NCI-H2196 (cell line): Measurements from ENCODE around the gene KRTAP5-3.
"Not testable (repeated sequence)": the region's sequence is repeated elsewhere in the genome, so short reads cannot be mapped to it uniquely, and the experiment has no call there.

Experiments used
- DNase-seq: peaks from one replicate; lab custom pipeline; 2025; ENCODE audit not compliant: unreplicated experiment; lab: John Stamatoyannopoulos, UW

Gene KRTAP5-3

DNA sequence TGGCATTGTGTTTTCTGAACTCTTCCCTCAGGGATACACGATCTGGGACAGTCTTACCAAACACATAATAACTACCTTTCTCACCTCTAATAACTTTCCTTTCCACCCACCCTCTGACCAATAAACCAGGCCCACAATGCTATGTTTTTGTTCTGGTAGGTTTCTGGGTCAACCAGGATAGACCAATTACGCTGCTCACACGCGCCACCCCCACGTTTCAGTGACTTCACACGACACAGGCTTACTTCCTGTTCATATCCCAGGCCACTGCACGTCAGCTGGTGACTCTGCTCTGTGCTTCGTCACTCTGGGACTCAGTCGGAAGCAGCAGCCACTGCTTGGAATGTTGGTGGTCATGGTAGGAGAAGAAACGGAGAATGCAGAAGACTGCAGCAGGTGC lies 11.2 kb upstream of the KRTAP5-3 start:
- no peak for DNase-seq

- DNase-seq, result no peak
Observed at GRCh38 chr11:1618231-1618630, 10.0 kb upstream of the KRTAP5-3 start.

- not testable (repeated sequence) for DNase-seq
Observed at GRCh38 chr11:1607901-1608300, 362 bp downstream of the KRTAP5-3 start.

DNA sequence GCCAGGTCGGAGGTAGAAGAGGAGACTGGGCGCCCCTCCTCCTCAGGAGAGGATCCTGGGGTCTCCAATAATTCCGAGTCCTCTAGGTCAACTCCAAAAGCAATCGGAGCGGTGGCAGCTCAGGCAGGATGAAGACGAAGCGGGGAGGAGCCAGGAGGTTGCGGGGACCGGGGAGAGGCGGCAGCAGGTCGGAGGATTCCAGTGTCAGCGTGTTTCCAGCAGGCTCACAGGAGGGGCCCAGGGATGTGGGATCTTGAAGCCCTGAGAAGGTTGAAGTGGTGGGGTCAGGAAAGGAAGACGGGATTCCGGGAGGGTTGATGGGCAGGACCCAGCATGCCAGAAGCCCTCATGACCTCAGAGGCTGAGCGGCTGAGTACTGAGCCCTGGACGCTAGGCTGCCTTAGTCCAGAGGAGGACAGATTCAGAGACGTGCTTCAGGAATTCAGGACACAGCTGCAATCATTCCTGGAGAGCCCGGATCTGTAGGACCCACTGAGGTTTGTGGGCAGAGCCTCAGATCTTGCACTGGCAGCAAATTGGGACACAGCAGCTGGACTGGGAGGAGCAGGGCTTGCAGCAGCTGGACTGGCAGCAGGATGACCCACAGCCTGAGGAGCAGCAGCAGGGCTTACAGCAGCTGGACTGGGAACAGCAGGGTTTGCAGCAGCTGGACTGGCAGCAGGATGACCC lies 962 bp downstream of the KRTAP5-3 start:
- not testable (repeated sequence) for DNase-seq

DNA sequence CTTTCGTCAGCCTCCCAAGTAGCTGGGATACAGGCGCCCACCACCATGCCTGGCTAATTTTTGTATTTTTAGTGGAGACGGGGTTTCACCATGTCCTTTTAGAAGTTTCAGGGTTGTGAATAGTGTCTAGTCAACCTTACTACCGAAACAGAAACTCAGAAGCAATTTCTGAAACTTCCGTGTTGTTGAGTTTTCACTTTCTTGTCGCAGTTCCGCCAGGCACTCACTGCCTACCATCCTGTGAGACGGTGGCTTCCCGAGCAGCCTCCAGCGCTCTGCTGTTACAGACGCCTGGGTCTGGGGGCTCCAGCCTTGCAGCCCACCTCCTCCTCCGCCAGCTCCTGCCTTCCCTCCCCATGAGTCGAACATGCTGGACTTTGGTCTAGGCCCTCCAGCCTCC lies 2.3 kb downstream of the KRTAP5-3 start:
- DNase-seq, result not testable (repeated sequence)

DNA sequence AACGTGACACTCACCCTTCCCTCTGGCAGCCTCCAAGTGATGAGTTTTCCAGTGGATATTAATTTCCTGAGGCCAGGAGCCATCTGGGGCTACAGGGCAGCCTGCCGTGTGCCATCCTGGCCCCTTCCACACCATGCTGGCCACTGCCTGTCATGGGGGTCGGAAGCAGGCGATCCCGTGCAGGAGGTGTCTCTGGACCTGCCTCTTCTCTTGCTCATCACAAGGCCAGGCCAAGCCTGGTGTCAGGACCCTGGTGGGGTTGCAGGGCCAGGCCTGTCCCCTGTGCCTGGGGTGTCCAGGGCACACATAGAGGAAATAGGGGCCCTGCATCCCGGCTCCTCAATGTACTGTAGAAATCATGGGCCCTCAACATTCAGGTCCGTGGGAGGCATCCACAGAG lies 3.6 kb downstream of the KRTAP5-3 start:
- no peak for DNase-seq

DNA sequence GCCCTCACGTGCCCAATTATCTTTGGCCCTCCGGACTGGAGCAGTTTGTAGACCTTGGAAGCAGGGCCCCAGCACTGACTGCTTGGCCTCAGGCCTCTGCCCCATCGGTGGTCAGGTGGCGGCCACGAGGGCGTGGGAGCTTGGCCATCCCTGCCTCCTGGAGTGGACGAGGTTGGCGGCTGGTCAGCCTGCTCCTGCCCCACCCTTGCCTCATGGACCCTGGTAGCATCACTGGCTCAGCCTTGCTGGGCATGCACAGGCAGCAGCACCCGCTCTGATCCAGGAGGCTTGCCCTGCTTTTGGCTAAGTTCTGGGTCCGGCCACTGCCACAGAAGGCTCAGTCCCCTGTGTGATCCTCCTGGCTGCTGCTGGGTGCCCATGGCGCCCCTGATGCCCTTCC lies 4.1 kb downstream of the KRTAP5-3 start:
- no peak for DNase-seq

DNA sequence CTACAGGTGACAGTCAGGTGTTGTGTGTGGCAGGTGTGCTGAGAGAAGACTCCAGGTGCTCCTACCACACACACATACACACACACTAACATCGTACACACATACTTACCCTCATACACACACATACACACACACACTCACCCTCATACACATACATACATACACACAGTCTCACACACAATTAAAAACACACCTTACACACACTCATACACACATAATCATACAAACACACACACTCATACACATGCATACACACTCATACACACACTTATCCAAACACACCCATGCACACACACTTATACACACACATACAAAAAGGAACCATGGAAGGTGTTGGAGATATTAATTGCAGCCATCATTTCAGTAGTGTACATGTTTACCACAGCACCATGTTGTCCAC lies 4.6 kb downstream of the KRTAP5-3 start:
- DNase-seq, result no peak

GRCh38 chr11:1601663-1602062 lies 6.6 kb downstream of the KRTAP5-3 start:
- not testable (repeated sequence) for DNase-seq

GRCh38 chr11:1600626-1601025 lies 7.6 kb downstream of the KRTAP5-3 start:
- DNase-seq, result no peak

- DNase-seq, result no peak
Observed at GRCh38 chr11:1598816-1599215, 9.4 kb downstream of the KRTAP5-3 start.

DNA sequence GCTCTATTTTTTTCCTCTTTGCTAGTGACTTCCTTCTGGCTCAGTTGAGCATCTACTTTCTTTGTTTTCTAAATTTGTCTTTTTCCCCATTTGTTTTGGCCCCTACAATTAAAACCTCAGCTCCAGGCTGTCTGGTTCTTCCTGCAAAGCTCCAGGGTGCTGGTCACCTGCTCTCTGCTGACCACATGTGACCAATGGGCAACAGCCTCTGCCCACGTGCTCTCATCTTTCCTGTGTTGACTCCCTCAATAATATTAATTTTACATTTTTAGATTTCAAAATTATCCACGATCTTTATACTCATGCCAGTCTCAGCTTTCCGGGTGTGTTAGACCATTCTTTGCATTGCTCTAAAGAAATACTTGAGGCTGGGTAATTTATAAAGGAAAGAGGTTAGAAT lies 9.9 kb downstream of the KRTAP5-3 start:
- DNase-seq, result not testable (repeated sequence)

DNA sequence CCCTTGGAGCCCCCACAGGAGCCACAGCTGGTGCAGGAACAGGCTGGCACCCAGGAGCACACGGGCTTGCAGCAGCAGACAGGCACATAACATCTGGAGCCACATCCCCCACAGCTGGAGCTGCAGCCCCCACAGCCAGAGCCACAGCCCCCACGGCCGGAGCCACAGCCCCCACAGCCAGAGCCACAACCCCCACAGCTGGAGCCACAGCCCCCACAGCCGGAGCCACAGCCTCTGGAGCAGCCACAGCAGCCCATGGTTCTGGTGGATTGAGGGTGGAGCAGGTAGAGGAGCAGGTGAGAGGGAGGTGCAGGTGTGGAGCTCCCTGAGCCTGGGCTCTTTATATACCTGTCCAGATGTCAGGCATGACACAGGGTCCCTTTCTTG lies 10.3 kb downstream of the KRTAP5-3 start, which contains the start of gene KRTAP5-2:
Gene KRTAP5-2 (minus strand): TSS at position 301 of the 387 bp plus-strand sequence. CDS start 44 bp downstream, at position 257.
- DNase-seq, result no peak

DNA sequence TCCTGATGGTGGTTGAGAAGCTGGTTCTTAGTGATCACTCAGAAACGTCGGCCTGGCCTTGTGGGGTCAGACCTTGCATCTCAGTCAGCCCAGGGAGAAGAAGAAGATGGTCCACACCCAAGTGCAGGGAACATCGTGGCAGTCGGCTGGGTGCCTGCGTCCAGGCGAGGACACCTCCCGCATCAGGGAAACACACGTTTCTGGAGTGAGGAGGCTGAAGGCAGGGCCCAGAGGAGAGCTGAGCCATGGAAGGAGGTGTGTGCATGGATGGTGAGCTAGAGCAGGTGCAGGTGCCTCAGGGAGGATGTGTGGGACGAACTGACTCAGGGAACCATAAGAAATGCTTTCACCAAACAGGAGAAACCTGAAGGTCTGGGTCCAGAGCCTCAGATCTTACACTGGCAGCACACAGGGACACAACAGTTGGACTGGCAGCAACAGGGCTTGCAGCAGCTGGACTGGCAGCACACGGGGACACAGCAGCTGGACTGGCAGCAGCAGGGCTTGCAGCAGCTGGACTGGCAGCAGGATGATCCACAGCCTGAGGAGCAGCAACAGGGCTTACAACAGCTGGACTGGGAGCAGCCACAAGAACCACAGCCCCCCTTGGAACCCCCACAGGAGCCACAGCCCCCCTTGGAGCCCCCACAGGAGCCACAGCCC lies 10.8 kb downstream of the KRTAP5-3 start:
- DNase-seq, result no peak

GRCh38 chr11:1596576-1597121 lies 11.6 kb downstream of the KRTAP5-3 start:
- DNase-seq, result not testable (repeated sequence)

DNA sequence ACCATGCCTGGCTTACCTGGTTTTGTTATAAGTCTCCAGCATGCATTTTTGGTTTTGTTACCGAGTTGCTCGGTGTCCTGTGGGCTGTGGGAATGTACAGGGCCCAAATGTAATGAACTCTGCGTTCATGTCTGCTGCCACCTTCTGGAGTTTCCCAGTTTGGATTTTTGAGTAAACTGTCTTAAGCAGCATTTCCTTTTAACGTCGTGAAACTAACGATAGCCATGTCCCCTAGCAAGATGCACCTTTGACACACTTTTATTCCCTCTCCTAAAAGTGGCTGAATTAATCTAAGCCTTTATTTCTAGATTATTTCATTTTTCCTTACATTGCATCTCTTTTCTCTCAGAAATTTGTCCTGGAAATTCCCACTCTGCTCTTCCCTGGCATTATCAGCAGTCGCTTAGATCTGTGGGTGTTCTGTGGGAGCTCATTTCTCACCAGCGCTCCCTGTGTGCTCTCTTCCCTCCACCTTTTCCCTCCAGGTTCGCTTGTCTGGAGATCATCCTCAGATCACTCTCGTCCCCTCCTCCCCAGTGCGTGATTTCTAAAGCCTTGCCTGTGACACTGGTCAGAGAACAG lies 12.2 kb downstream of the KRTAP5-3 start:
- DNase-seq, result not testable (repeated sequence)

- no peak for DNase-seq
Observed at GRCh38 chr11:1592628-1593027, 15.6 kb downstream of the KRTAP5-3 start.

DNA sequence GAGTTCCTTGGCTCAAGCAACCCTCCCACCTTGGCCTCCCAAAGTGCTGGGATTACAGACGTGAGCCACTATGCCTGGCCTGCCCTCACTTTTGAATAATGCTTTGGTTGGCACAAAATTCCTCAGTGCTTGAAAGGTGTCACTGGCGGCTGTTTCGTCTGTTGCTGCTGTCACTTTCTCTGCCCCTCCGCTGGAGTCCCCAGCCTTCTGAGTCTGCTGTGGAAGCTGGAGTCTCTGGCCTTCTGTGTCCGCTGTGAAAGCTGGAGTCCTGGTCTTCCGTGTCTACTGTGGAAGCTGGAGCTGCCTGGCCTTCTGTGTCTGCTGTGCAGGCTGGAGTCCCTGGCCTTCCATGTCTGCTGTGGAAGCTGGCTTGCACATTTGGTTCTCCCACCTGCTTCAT lies 18.3 kb downstream of the KRTAP5-3 start:
- no peak for DNase-seq

DNA sequence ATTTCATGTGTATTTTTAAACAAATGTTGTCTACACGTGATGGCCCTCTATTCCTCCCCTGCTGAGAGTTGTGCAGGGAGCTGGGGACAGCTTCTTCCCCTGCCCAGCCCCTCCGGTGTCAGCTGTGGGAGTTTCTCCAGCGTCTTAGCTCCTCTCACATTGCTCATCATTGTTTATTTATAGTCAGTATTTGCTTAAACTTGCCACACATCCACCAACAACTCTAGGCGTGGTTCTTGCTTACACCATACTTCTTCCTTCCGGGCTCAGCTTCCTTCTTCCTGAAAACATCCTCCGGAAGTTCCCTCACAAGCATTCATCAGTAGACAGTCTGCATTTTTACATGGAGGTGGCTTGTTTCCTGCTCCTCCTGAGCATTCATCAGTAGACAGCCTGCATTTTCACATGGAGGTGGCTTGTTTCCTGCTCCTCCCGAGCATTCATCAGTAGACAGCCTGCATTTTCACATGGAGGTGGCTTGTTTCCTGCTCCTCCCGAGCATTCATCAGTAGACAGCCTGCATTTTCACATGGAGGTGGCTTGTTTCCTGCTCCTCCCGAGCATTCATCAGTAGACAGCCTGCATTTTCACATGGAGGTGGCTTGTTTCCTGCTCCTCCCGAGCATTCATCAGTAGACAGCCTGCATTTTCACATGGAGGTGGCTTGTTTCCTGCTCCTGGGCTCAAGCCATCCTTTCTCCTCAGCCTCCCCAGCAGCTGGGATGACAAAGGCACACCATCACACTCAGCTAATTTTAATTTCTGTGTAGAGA lies 18.9 kb downstream of the KRTAP5-3 start:
- not testable (repeated sequence) for DNase-seq

- DNase-seq, result no peak
Observed at GRCh38 chr11:1586699-1587098, 21.6 kb downstream of the KRTAP5-3 start.
